ENCODE measurements around the gene MRTFA.

GRCh38 chr22:40533712-40534378, 102.7 kb downstream of the MRTFA start:
- TF ChIP-seq, protein P1, sequence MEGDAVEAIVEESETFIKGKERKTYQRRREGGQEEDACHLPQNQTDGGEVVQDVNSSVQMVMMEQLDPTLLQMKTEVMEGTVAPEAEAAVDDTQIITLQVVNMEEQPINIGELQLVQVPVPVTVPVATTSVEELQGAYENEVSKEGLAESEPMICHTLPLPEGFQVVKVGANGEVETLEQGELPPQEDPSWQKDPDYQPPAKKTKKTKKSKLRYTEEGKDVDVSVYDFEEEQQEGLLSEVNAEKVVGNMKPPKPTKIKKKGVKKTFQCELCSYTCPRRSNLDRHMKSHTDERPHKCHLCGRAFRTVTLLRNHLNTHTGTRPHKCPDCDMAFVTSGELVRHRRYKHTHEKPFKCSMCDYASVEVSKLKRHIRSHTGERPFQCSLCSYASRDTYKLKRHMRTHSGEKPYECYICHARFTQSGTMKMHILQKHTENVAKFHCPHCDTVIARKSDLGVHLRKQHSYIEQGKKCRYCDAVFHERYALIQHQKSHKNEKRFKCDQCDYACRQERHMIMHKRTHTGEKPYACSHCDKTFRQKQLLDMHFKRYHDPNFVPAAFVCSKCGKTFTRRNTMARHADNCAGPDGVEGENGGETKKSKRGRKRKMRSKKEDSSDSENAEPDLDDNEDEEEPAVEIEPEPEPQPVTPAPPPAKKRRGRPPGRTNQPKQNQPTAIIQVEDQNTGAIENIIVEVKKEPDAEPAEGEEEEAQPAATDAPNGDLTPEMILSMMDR (IDR thresholded peaks at IDR 0.05): no peak
- no peak for TF ChIP-seq POLR2A (IDR thresholded peaks at IDR 0.05)

Data from right lobe of liver (tissue), 4 donors.